Gastrocnemius medialis (tissue), 4 donors: Measurements from ENCODE around the gene POLR3C. TPM values are rescaled to one million over a fixed set of nuclear protein-coding genes. Genes with fewer than 3 reads are reported as not detected.
A peak's percentile ranks its signal among the peaks of the same experiment; 100 is the strongest.

ENCODE experiments used
- ATAC-seq, 2 donors: fragments of 150-250 bp; one replicate each; pipeline ENCODE4 v1.9.1; 2016
- DNase-seq, 2 donors: peaks; one replicate each; pipeline ENCODE4 v3.0.0-alpha.2; 2019
- H3K27ac ChIP-seq, 4 donors: fragments of 200-600 bp; sonication (generic); 1 replicate in 1 of 4; 2 replicates in 3 of 4; pipeline ENCODE4 v1.5.1; 2016 to 2018; ENCODE audit warnings: mild to moderate bottlenecking in 2 of 4, moderate library complexity in 1 of 4
- H3K27me3 ChIP-seq, 3 donors: fragments of 200-600 bp; sonication (generic) in 2 of 3; 1 replicate in 1 of 3; 2 replicates in 2 of 3; pipeline versions ENCODE4 v1.5.1 to v1.6.0; 2016 to 2019; ENCODE audit warnings: mild to moderate bottlenecking in 1 of 3, moderate library complexity in 1 of 3
- H3K36me3 ChIP-seq, 2 donors: fragments of 200-600 bp; sonication (generic) in 1 of 2; one replicate each; pipeline ENCODE4 v1.5.1; 2017 to 2018
- H3K4me1 ChIP-seq, 2 donors: fragments of 200-600 bp; sonication (generic) in 1 of 2; one replicate each; pipeline ENCODE4 v1.5.1; 2016 to 2017; ENCODE audit warnings: mild to moderate bottlenecking in 2 of 2
- H3K4me3 ChIP-seq, 4 donors: fragments of 200-600 bp; sonication (generic) in 3 of 4; 1 replicate in 1 of 4; 2 replicates in 3 of 4; pipeline ENCODE4 v1.5.1; 2016 to 2019; ENCODE audit warnings: mild to moderate bottlenecking in 2 of 4
- H3K9me3 ChIP-seq, 3 donors: fragments of 200-600 bp; sonication (generic) in 2 of 3; 1 replicate in 1 of 3; 2 replicates in 2 of 3; pipeline ENCODE4 v1.5.1; 2016 to 2019
- POLR2A ChIP-seq, 2 donors: fragments of 450-650 bp; IDR thresholded peaks; one replicate each; pipeline ENCODE4 v1.6.1; 2017; ENCODE audit warnings: antibody characterized with exemption in 2 of 2, mild to moderate bottlenecking in 2 of 2, moderate library complexity in 2 of 2
- in situ Hi-C, 4 donors: fragments of 200-750 bp; cut with MboI; loops; one replicate each; pipeline versions ENCODE4 v1.15.0 to v1.8.0; 2017; ENCODE audit warnings: low sequenced_read_pairs in 4 of 4
- intact Hi-C: fragments of 100-400 bp; cut with DNase I; formaldehyde crosslinking; loops from one replicate; pipeline ENCODE4 v1.15.1; 2023; ENCODE audit warnings: low total_unique reads
- total RNA-seq, 4 donors: library from RNA; depleted of rRNA; stranded (reverse); fragments of >200 nt; gene quantifications; one replicate each; pipeline versions ENCODE4 v1.1.0 to v1.2.3, GENCODE V29; 2016
- TF ChIP-seq, protein P1 (sequence below), 5 experiments: fragments of 450-650 bp in 3 of 5; fragments of 200-600 bp in 2 of 5; sonication (generic) in 2 of 5; IDR thresholded peaks in 4 of 5; conservative IDR thresholded peaks in 1 of 5; 1 replicate in 4 of 5; 2 replicates in 1 of 5; pipeline ENCODE4 v1.5.1; 2016 to 2019; ENCODE audit warnings: antibody characterized with exemption in 5 of 5, mild to moderate bottlenecking in 3 of 5, moderate library complexity in 3 of 5

The POLR3C gene, protein sequence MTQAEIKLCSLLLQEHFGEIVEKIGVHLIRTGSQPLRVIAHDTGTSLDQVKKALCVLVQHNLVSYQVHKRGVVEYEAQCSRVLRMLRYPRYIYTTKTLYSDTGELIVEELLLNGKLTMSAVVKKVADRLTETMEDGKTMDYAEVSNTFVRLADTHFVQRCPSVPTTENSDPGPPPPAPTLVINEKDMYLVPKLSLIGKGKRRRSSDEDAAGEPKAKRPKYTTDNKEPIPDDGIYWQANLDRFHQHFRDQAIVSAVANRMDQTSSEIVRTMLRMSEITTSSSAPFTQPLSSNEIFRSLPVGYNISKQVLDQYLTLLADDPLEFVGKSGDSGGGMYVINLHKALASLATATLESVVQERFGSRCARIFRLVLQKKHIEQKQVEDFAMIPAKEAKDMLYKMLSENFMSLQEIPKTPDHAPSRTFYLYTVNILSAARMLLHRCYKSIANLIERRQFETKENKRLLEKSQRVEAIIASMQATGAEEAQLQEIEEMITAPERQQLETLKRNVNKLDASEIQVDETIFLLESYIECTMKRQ
- 10 to 100 TPM; 23.0 to 27.8 (median 26.4) TPM for total RNA-seq

- Histone ChIP-seq H3K9me3 (no peaks in the 10 kb centered on the region), H3K27me3 (no peaks in the 10 kb centered on the region), H3K4me3 (peak within 1 kb of the TSS; percentile 63 to 80 (median 74)), H3K36me3 (peaks cover 5 to 32% of the 10 kb centered on the region in 2 donors), H3K27ac (peak within 1 kb of the TSS; percentile 86 to 92 (median 88)), H3K4me1 (peaks cover 15 to 19% of the 10 kb centered on the region in 2 donors)
- intact Hi-C loops = loop anchor here (1.0 to 10.0 kb wide), 2 partner anchors 21 to 51 kb away; partner anchors contain the start of gene NUDT17
- ATAC-seq = peak; percentile 87 to 89
- in situ Hi-C loops = no loop called here
- peak; percentile 89 to 91 for DNase-seq
- TF ChIP-seq, protein P1, sequence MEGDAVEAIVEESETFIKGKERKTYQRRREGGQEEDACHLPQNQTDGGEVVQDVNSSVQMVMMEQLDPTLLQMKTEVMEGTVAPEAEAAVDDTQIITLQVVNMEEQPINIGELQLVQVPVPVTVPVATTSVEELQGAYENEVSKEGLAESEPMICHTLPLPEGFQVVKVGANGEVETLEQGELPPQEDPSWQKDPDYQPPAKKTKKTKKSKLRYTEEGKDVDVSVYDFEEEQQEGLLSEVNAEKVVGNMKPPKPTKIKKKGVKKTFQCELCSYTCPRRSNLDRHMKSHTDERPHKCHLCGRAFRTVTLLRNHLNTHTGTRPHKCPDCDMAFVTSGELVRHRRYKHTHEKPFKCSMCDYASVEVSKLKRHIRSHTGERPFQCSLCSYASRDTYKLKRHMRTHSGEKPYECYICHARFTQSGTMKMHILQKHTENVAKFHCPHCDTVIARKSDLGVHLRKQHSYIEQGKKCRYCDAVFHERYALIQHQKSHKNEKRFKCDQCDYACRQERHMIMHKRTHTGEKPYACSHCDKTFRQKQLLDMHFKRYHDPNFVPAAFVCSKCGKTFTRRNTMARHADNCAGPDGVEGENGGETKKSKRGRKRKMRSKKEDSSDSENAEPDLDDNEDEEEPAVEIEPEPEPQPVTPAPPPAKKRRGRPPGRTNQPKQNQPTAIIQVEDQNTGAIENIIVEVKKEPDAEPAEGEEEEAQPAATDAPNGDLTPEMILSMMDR (IDR thresholded peaks at IDR 0.05 in 4 of 5, conservative IDR thresholded peaks at IDR 0.05 in 1 of 5) = no peak
- peak; percentile 94 to 97 for TF ChIP-seq POLR2A (IDR thresholded peaks at IDR 0.05)
Measured at GRCh38 chr1:145823565-145824498, at the start of gene POLR3C, which contains the start of gene RNF115. TSS of gene POLR3C (plus strand) at chr1:145824200. CDS start at chr1:145825777, 1,577 bp downstream. TSS of gene RNF115 (minus strand) at chr1:145824095. CDS start at chr1:145823873, 222 bp downstream.

GRCh38 chr1:145777357-145778145 lies 46.4 kb upstream of the POLR3C start:
- Histone ChIP-seq H3K4me3 (no peak overlapping the region), H3K9me3 (no peaks in the 10 kb centered on the region), H3K36me3 (peaks cover 0 to 6% of the 10 kb centered on the region in 2 donors), H3K4me1 (peaks cover 27 to 45% of the 10 kb centered on the region in 2 donors), H3K27ac (peak overlapping the region; percentile 77 to 86 (median 84)), H3K27me3 (no peaks in the 10 kb centered on the region)
- in situ Hi-C loops (loop anchor here in 1 of 4 donors (10.0 kb wide), 1 partner anchor 57 kb away; no protein-coding TSS in a partner anchor), intact Hi-C loops (no loop called here)
- TF ChIP-seq, protein P1 (IDR thresholded peaks at IDR 0.05 in 4 of 5, conservative IDR thresholded peaks at IDR 0.05 in 1 of 5) = no peak
- no peak for TF ChIP-seq POLR2A (IDR thresholded peaks at IDR 0.05)
- ATAC-seq (peak in 1 of 2 donors; percentile 19), DNase-seq (no peak)

DNA sequence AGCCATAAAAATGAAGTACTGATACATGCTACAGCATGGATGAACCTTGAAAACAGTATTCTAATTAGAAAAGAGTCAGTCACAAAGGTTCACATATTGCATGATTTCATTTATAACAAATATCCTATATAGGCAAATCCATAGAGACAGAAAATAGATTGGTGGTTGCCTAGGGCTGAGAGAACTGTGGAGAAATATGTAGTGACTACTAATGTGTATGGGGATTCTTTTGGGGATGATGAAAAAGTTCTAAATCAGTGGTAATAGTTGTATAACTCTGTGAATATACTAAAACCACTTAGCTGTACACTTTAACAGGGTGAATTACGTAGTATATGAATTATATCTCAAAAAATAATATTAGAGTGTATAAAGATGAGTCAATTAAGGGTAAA lies 45.9 kb upstream of the POLR3C start:
- in situ Hi-C loops = loop anchor here in 1 of 4 donors (10.0 kb wide), 1 partner anchor 57 kb away; no protein-coding TSS in a partner anchor
- no peak for DNase-seq
- no peaks in the 10 kb centered on the region for H3K27me3 ChIP-seq
- H3K4me3 ChIP-seq = no peak overlapping the region
- no peak for TF ChIP-seq POLR2A (IDR thresholded peaks at IDR 0.05)
- TF ChIP-seq, protein P1 (IDR thresholded peaks at IDR 0.05 in 4 of 5, conservative IDR thresholded peaks at IDR 0.05 in 1 of 5) = no peak
- H3K9me3 ChIP-seq = no peaks in the 10 kb centered on the region
- no peak for ATAC-seq
- intact Hi-C loops = no loop called here
- peaks cover 33 to 45% of the 10 kb centered on the region in 2 donors for H3K4me1 ChIP-seq
- peaks cover 0 to under 1% of the 10 kb centered on the region in 2 donors for H3K36me3 ChIP-seq
- H3K27ac ChIP-seq = peak overlapping the region; percentile 77 to 86 (median 84)
